ENCODE measurements around the gene PPP1R14C.

Gene PPP1R14C

GRCh38 chr6:150139533-150139932 lies 3.3 kb upstream of the PPP1R14C start:
- DNase-seq, result no peak

GRCh38 chr6:150140236-150140969 lies 2.4 kb upstream of the PPP1R14C start:
- no peak for DNase-seq

GRCh38 chr6:150142097-150142669 lies 661 bp upstream of the PPP1R14C start:
- peak; percentile 19 for DNase-seq

- DNase-seq, result no peak
Observed at GRCh38 chr6:150143516-150144293, 861 bp downstream of the PPP1R14C start.

GRCh38 chr6:150144294-150144868 lies 1.5 kb downstream of the PPP1R14C start:
- DNase-seq, result no peak

- no peak for DNase-seq
Observed at GRCh38 chr6:150145427-150145826, 2.6 kb downstream of the PPP1R14C start.

GRCh38 chr6:150145830-150146229 lies 3.0 kb downstream of the PPP1R14C start:
- no peak for DNase-seq

GRCh38 chr6:150146436-150146835 lies 3.6 kb downstream of the PPP1R14C start:
- DNase-seq, result no peak

GRCh38 chr6:150149146-150149545 lies 6.3 kb downstream of the PPP1R14C start:
- DNase-seq, result no peak

- DNase-seq, result no peak
Observed at GRCh38 chr6:150150458-150150820, 7.6 kb downstream of the PPP1R14C start.

- DNase-seq, result no peak
Observed at GRCh38 chr6:150150821-150151646, 8.2 kb downstream of the PPP1R14C start.

- no peak for DNase-seq
Observed at GRCh38 chr6:150152891-150153876, 10.3 kb downstream of the PPP1R14C start.

- DNase-seq, result no peak
Observed at GRCh38 chr6:150153905-150154492, 11.2 kb downstream of the PPP1R14C start.

- no peak for DNase-seq
Observed at GRCh38 chr6:150156460-150156859, 13.6 kb downstream of the PPP1R14C start.

GRCh38 chr6:150157081-150157480 lies 14.2 kb downstream of the PPP1R14C start:
- DNase-seq, result no peak

GRCh38 chr6:150159757-150160156 lies 16.9 kb downstream of the PPP1R14C start:
- DNase-seq, result no peak

- no peak for DNase-seq
Observed at GRCh38 chr6:150163970-150164369, 21.1 kb downstream of the PPP1R14C start.

GRCh38 chr6:150165020-150165702 lies 22.3 kb downstream of the PPP1R14C start:
- DNase-seq, result no peak

- DNase-seq, result no peak
Observed at GRCh38 chr6:150167479-150167873, 24.6 kb downstream of the PPP1R14C start.

GRCh38 chr6:150169181-150169580 lies 26.3 kb downstream of the PPP1R14C start:
- DNase-seq, result no peak

Data from DMS79 (cell line).